ENCODE measurements around the gene AREG. TPM values are rescaled to one million over a fixed set of nuclear protein-coding genes. Genes with fewer than 3 reads are reported as not detected.

AREG gene
- polyA plus RNA-seq, 4 donors: 0.29 to 0.31 TPM; not detected in 2

GRCh38 chr4:74501579-74501978 lies 56.6 kb downstream of the AREG start:
- DNase-seq (ENCODE audit: low read depth in 4 of 4, low spot score in 3 of 4): no peak

GRCh38 chr4:74503580-74503979 lies 58.6 kb downstream of the AREG start:
- no peak for DNase-seq (ENCODE audit: low read depth in 4 of 4, low spot score in 3 of 4)

- DNase-seq (ENCODE audit: low read depth in 4 of 4, low spot score in 3 of 4): peak in 1 of 4 donors; percentile 0
Measured at GRCh38 chr4:74504212-74504611, 59.3 kb downstream of the AREG start.

Other genes with a start within 250 kb of the AREG start
- gene EPGN, start 136.7 kb upstream of the AREG start, polyA plus RNA-seq (ENCODE audit: insufficient read length in 4 of 4): 1 to 10 TPM; 1.2 to 1.4 (median 1.2) TPM
- under 1 TPM in 2 of 4 donors, not detected in 2; 0.10 to 0.19 TPM for gene EREG, start 80.0 kb upstream of the AREG start, polyA plus RNA-seq (ENCODE audit: insufficient read length in 4 of 4)